Measurements from ENCODE around the gene DENND1B. TPM values are rescaled to one million over a fixed set of nuclear protein-coding genes. Genes with fewer than 3 reads are reported as not detected.

Gene DENND1B
- total RNA-seq, 1 experiment from 2014 or later = 1.9 TPM

DNA sequence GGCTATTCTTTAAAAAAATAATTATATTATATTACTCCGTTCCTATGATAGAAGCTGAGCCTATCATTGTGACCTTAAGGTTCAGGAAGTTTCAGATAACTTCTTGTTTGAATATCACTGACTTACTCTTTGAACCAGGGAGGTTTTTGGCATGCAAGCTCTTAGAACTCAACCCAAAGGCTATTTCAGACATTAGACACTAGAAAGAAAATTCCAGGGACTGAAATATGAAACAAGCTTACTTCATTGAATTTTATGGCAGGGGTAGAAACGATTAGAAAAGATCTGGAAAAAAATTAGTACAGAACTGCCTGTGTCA, 159.6 kb downstream of the DENND1B start:
- no peaks in the 10 kb centered on the region for H3K4me1 ChIP-seq (ENCODE audit: insufficient read depth, low read length, poor library complexity, severe bottlenecking)
- POLR2A ChIA-PET (ENCODE audit: low non-redundant PET) = no interaction called here
- H3K27me3 ChIP-seq (replicated peaks; ENCODE audit: insufficient read depth, low read depth, low read length, poor library complexity) = no peaks in the 10 kb centered on the region
- no peak overlapping the region for H3K4me3 ChIP-seq (ENCODE audit: low read depth, low read length, poor library complexity, severe bottlenecking)
- CTCF ChIA-PET = interaction anchor here (1.0 to 1.1 kb wide), 2 partner anchors 253 to 1070 kb away, joined by 3 to 4 read pairs; no protein-coding TSS in a partner anchor
- DNase-seq (ENCODE audit: low spot score) = no peak
- no peaks in the 10 kb centered on the region for H3K36me3 ChIP-seq (ENCODE audit: insufficient read depth, low read length, poor library complexity, severe bottlenecking)
- BruUV-seq (replicated peaks) = no TSS peak
- no peaks in the 10 kb centered on the region for H3K9me3 ChIP-seq (ENCODE audit: low read depth, low read length, poor library complexity, severe bottlenecking)
- TF ChIP-seq, protein P1, sequence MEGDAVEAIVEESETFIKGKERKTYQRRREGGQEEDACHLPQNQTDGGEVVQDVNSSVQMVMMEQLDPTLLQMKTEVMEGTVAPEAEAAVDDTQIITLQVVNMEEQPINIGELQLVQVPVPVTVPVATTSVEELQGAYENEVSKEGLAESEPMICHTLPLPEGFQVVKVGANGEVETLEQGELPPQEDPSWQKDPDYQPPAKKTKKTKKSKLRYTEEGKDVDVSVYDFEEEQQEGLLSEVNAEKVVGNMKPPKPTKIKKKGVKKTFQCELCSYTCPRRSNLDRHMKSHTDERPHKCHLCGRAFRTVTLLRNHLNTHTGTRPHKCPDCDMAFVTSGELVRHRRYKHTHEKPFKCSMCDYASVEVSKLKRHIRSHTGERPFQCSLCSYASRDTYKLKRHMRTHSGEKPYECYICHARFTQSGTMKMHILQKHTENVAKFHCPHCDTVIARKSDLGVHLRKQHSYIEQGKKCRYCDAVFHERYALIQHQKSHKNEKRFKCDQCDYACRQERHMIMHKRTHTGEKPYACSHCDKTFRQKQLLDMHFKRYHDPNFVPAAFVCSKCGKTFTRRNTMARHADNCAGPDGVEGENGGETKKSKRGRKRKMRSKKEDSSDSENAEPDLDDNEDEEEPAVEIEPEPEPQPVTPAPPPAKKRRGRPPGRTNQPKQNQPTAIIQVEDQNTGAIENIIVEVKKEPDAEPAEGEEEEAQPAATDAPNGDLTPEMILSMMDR (conservative IDR thresholded peaks at IDR 0.05; ENCODE audit: low read depth, low read length) = no peak
- TF ChIP-seq EZH2 (IDR thresholded peaks at IDR 0.05; ENCODE audit: borderline replicate concordance, low read depth, low read length, poor library complexity, severe bottlenecking) = no peak
- intact Hi-C loops (cut with micrococcal nuclease; ENCODE audit: unreplicated experiment) = loop anchor here (2.0 to 5.0 kb wide), 4 partner anchors 253 to 1072 kb away; no protein-coding TSS in a partner anchor
- H3K27ac ChIP-seq (ENCODE audit: low read depth, low read length, poor library complexity, severe bottlenecking) = no peak overlapping the region

DNA sequence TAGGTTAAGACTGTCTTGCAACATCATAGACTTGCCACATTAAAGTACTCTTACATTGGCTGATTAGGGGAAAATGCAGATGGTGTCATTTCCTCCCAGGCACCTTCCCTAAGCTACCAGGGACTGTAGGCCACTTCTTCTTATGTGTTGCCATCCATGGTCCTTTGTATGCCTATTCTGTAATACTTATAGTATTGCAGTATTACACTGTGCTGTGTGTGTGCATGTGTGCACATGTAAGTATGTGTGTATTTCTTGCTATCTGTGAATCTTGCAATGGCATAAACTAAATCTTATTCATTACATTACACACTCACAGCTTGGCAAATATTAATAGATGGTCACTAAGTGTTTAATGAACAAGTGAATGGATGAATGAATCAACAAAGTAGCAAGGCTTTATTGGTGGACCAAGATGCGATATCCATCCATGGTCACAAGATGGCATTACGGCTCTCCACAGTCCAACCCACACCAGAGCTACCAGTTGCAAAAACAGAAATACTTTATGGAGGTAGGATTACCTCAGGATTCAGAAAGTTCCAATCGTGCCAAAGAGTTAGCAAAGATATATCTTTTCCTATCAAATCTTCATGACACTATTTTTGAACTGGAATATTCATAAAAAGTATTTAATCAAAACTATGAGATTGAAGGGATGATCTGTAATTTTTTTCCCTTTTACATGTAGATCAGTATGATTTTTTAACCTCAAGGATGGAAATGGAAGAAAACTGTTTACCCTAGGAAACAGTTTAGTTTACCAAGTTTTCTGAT, 160.2 kb downstream of the DENND1B start:
- BruUV-seq (replicated peaks) = no TSS peak
- CTCF ChIA-PET = interaction anchor here (0.5 to 1.1 kb wide), 3 partner anchors 60 to 1071 kb away, joined by 3 to 4 read pairs (median 3); no protein-coding TSS in a partner anchor
- Histone ChIP-seq H3K9me3 (ENCODE audit: low read depth, low read length, poor library complexity, severe bottlenecking) (no peaks in the 10 kb centered on the region), H3K36me3 (ENCODE audit: insufficient read depth, low read length, poor library complexity, severe bottlenecking) (no peaks in the 10 kb centered on the region), H3K4me3 (ENCODE audit: low read depth, low read length, poor library complexity, severe bottlenecking) (no peak overlapping the region), H3K4me1 (ENCODE audit: insufficient read depth, low read length, poor library complexity, severe bottlenecking) (no peaks in the 10 kb centered on the region), H3K27me3 (replicated peaks; ENCODE audit: insufficient read depth, low read depth, low read length, poor library complexity) (no peaks in the 10 kb centered on the region), H3K27ac (ENCODE audit: low read depth, low read length, poor library complexity, severe bottlenecking) (no peak overlapping the region)
- DNase-seq (ENCODE audit: low spot score) = peak; percentile 49
- intact Hi-C loops (cut with micrococcal nuclease; ENCODE audit: unreplicated experiment) = loop anchor here (2.0 to 5.0 kb wide), 4 partner anchors 254 to 1072 kb away; no protein-coding TSS in a partner anchor
- TF ChIP-seq, protein P1 (conservative IDR thresholded peaks at IDR 0.05; ENCODE audit: low read depth, low read length) = peak; percentile 71
- no peak for TF ChIP-seq EZH2 (IDR thresholded peaks at IDR 0.05; ENCODE audit: borderline replicate concordance, low read depth, low read length, poor library complexity, severe bottlenecking)
- POLR2A ChIA-PET (ENCODE audit: low non-redundant PET) = interaction anchor here (0.6 kb wide), 1 partner anchor 144 kb away, joined by 4 read pairs; no protein-coding TSS in a partner anchor

DNA sequence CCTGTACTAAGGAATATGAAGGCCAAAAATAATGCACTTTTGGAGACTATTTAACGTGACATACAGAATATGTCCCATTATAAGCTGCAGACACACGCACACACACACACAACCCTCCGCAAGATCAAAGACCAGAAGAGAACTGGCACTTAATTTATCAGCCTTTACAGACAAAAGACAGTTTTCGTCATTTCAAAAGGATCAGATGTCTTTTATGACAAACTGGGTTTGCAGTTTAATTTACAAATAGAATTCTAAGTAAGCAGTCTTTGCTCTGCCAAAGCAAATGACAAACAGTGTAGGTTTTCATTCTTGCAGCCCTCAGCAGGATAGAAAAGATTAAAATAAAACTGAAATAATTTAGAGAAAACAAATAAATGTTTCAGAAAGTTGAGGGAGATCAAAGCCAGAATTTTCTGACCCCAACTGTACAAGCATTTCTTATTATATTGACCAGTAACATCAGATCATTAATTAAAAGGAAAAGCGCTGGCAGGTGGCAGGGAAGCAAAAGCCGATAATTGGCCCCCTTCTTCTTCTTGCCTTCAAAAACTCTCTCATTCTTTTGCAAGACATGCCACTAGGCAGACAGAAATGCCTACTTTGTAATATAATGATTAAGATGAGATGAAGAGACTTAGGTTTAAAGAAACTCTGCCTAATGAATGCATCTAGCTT, 169.0 kb downstream of the DENND1B start:
- no peaks in the 10 kb centered on the region for H3K27me3 ChIP-seq (replicated peaks; ENCODE audit: insufficient read depth, low read depth, low read length, poor library complexity)
- no peaks in the 10 kb centered on the region for H3K36me3 ChIP-seq (ENCODE audit: insufficient read depth, low read length, poor library complexity, severe bottlenecking)
- H3K4me3 ChIP-seq (ENCODE audit: low read depth, low read length, poor library complexity, severe bottlenecking) = no peak overlapping the region
- CTCF ChIA-PET = no interaction called here
- DNase-seq (ENCODE audit: low spot score) = no peak
- H3K4me1 ChIP-seq (ENCODE audit: insufficient read depth, low read length, poor library complexity, severe bottlenecking) = no peaks in the 10 kb centered on the region
- no peak overlapping the region for H3K27ac ChIP-seq (ENCODE audit: low read depth, low read length, poor library complexity, severe bottlenecking)
- POLR2A ChIA-PET (ENCODE audit: low non-redundant PET) = no interaction called here
- intact Hi-C loops (cut with micrococcal nuclease; ENCODE audit: unreplicated experiment) = no loop called here
- no TSS peak for BruUV-seq (replicated peaks)
- TF ChIP-seq EZH2 (IDR thresholded peaks at IDR 0.05; ENCODE audit: borderline replicate concordance, low read depth, low read length, poor library complexity, severe bottlenecking) = no peak
- TF ChIP-seq, protein P1 (conservative IDR thresholded peaks at IDR 0.05; ENCODE audit: low read depth, low read length) = no peak
- H3K9me3 ChIP-seq (ENCODE audit: low read depth, low read length, poor library complexity, severe bottlenecking) = no peaks in the 10 kb centered on the region
